Mammary epithelial cell (primary cell): Measurements from ENCODE around the gene CARD14.

Experiments used
- CTCF ChIP-seq, 2 donors: IDR thresholded peaks in 1 of 2; conservative IDR thresholded peaks in 1 of 2; 2 replicates each; pipeline ENCODE4 v1.5.1; 2011 to 2012; ENCODE audit warnings: inconsistent platforms in 2 of 2, low read length in 2 of 2, mild to moderate bottlenecking in 2 of 2, control low read depth in 1 of 2, low read depth in 1 of 2; ENCODE audit not compliant: insufficient read depth in 1 of 2; ENCODE audit errors: extremely low read depth in 1 of 2
- EZH2 ChIP-seq: IDR thresholded peaks from 2 replicates; pipeline ENCODE4 v1.6.1; 2012; ENCODE audit warnings: low read length, inconsistent platforms, borderline replicate concordance

DNA sequence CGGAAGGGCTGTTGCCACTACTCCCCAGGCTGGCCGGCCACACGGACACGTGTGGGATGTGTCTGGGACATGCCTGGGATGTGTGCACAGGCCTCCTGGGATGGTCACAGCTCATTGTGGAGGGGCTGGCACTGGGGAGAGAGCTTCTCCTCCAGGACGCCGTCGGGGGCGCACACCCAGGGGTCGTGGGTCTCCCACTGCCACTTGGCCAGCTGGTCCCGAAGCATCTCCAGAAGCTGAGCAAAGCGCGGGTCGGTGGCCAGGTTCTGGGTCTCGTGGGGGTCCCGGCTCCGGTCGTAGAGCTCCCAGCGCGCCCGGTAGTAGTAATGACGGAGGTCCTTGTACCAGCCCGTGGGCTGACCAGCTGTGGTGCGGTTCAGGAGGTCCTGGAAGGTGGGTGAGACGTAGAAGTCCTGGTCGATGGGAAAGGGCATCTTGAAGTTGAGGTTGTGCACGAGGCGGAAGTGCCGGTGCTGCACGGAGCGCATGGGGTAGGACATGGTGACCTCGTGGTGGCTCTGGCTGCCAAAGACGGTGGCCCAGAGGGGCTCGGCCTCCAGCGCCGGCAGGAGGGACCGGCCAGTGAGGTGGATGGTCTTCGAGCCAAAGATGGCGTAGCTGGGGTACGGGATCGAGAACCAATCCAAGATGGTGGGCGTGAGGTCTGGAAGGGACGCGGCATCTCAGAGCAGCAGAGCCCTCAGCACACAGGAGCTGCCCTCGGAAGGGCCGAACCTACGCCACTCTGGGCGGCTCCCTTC is 40.7 kb downstream of the CARD14 start:
- TF ChIP-seq CTCF (conservative IDR thresholded peaks at IDR 0.05 in 1 of 2, IDR thresholded peaks at IDR 0.05 in 1 of 2; ENCODE audit: extremely low read depth in 1 of 2, insufficient read depth in 1 of 2, low read depth in 1 of 2, low read length in 2 of 2) (no peak), EZH2 (no peak)
